ENCODE results near the gene ZNF444. TPM values are rescaled to one million over a fixed set of nuclear protein-coding genes. Genes with fewer than 3 reads are reported as not detected.
A peak's percentile ranks its signal among the peaks of the same experiment; 100 is the strongest.

Gene ZNF444
- total and polyA plus RNA-seq, 9 of the 15 experiments (the other 6 are each of a cell fraction or from before 2014, with no cell fraction given), result 0.39 to 40.0 (median 6.9) TPM

GRCh38 chr19:56177564-56178243 is 36.6 kb downstream of the ZNF444 start (continued):
- TF ChIP-seq HMG20A (CRISPR knock-in tag; conservative IDR thresholded peaks at IDR 0.05), result no peak
- TF ChIP-seq HINFP (tag; conservative IDR thresholded peaks at IDR 0.05; ENCODE audit: low read depth), result no peak
- no peak for TF ChIP-seq ZSCAN29 (IDR thresholded peaks at IDR 0.05)
- peak; percentile 67; the same call in 1 of the 2 replicates for TF ChIP-seq SMARCA5 (IDR thresholded peaks at IDR 0.05)
- no peak for TF ChIP-seq ZBTB34 (CRISPR knock-in tag; IDR thresholded peaks at IDR 0.05)
- no peak for TF ChIP-seq ZNF76 (CRISPR knock-in tag; IDR thresholded peaks at IDR 0.05; ENCODE audit: borderline replicate concordance)
- TF ChIP-seq ZFPM2 (CRISPR knock-in tag; IDR thresholded peaks at IDR 0.05), result no peak
- TF ChIP-seq MAZ (CRISPR knock-in tag; conservative IDR thresholded peaks at IDR 0.05 in 1 of 2, IDR thresholded peaks at IDR 0.05 in 1 of 2), result no peak
- peak; percentile 35; the same call in 1 of the 2 replicates for TF ChIP-seq ATF7 (IDR thresholded peaks at IDR 0.05)
- peak; percentile 82 for TF ChIP-seq ZFP36 (IDR thresholded peaks at IDR 0.05; ENCODE audit: low read depth, low read length, partially characterized antibody)
- no peak for TF ChIP-seq SAFB2 (IDR thresholded peaks at IDR 0.05; ENCODE audit: borderline replicate concordance, low read depth, low read length, severe bottlenecking)
- no peak for TF ChIP-seq ARNT (IDR thresholded peaks at IDR 0.05)
- TF ChIP-seq KDM1A (IDR thresholded peaks at IDR 0.05), result peak; percentile 33 to 67; a peak in 2 of 4 replicates
- TF ChIP-seq NFRKB (IDR thresholded peaks at IDR 0.05; ENCODE audit: low read depth), result no peak
- TF ChIP-seq SIRT6 (IDR thresholded peaks at IDR 0.05; ENCODE audit: low read depth, low read length), result no peak
- no peak for TF ChIP-seq GABPA (tag; conservative IDR thresholded peaks at IDR 0.05; ENCODE audit: low read depth)
- no peak for TF ChIP-seq ATF2 (CRISPR knock-in tag; IDR thresholded peaks at IDR 0.05)
- TF ChIP-seq CHD2 (IDR thresholded peaks at IDR 0.05; ENCODE audit: low read depth, low read length), result no peak
- peak; percentile 66; the same call in 1 of the 2 replicates for TF ChIP-seq HDAC2 (IDR thresholded peaks at IDR 0.05)
- peak; percentile 84 for TF ChIP-seq RBM25 (IDR thresholded peaks at IDR 0.05; ENCODE audit: low read depth, low read length, severe bottlenecking)
- TF ChIP-seq BRCA1 (IDR thresholded peaks at IDR 0.05), result no peak
- no peak for TF ChIP-seq BRCA1 (CRISPR knock-in tag; IDR thresholded peaks at IDR 0.05)
- TF ChIP-seq BCOR (IDR thresholded peaks at IDR 0.05), result peak; percentile 90
- no peak for TF ChIP-seq ZNF511 (CRISPR knock-in tag; IDR thresholded peaks at IDR 0.05)
- TF ChIP-seq ZNF174 (CRISPR knock-in tag; IDR thresholded peaks at IDR 0.05), result no peak
